Measurements from ENCODE around the gene UNG.

DNA sequence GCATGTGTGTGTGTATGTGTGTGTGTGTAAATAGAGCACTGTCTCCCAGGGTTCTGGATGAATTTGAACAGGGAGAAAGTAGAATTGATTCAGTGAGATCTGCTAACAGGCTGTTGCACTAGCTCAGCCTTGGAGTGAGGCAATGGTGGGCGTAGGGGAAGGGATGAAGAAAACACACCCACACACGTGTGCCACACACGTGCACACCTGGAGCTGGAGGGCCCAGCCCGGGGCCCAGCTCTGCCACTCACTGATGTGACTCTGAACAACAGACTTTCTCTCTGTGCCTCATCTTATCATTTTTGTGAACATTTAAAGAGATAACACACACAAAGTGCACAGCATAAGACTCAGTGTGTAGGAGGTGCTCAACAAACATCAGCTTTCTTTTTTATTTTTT lies 23.2 kb downstream of the UNG start:
- TF ChIP-seq USF2 (IDR thresholded peaks at IDR 0.05; ENCODE audit: low read depth, low read length): no peak
- no peak for TF ChIP-seq CTCF (conservative IDR thresholded peaks at IDR 0.05; ENCODE audit: low read depth, low read length)
